Esophagus squamous epithelium (tissue), 4 donors: ENCODE data around the gene LSMEM2.

Experiments used
- CTCF ChIP-seq, 6 experiments: fragments of 450-650 bp in 4 of 6; fragments of 200-600 bp in 2 of 6; sonication (generic) in 2 of 6; IDR thresholded peaks; one replicate each; pipeline ENCODE4 v1.5.1; 2016 to 2019; ENCODE audit warnings: antibody characterized with exemption in 6 of 6, mild to moderate bottlenecking in 4 of 6, moderate library complexity in 4 of 6
- POLR2A ChIP-seq, 4 donors: fragments of 450-650 bp; IDR thresholded peaks; one replicate each; pipeline ENCODE4 v1.6.1; 2017; ENCODE audit warnings: antibody characterized with exemption in 4 of 4, mild to moderate bottlenecking in 4 of 4, moderate library complexity in 3 of 4

DNA sequence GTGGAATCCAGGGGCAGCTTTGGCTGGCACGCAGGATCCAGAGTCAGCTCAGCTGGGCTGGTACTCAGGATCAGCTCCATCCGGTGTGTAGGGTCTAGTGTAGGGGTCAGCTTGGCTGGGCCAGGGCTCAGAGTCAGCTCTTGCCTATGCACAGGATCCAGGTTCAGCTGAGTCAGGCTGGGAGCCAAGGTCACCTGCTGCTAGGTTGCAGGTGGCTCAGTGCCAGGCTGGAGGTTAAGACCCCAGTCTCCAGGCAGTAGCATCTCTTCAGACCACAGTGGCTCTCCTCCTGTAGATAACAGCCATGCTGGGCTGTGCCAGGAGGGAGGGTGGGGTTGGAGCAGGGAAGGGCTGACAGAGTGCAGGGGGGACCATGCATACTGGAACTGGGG lies 18.5 kb downstream of the LSMEM2 start:
- TF ChIP-seq CTCF (IDR thresholded peaks at IDR 0.05) (no peak), POLR2A (IDR thresholded peaks at IDR 0.05) (no peak)
